ENCODE results near the gene BCKDK. TPM values are rescaled to one million over a fixed set of nuclear protein-coding genes. Genes with fewer than 3 reads are reported as not detected.
A peak's percentile ranks its signal among the peaks of the same experiment; 100 is the strongest.

Gene BCKDK
- total and polyA plus RNA-seq, 2 of the 13 experiments (the other 11 are each of a cell fraction or from before 2014, with no cell fraction given) = 24.9 to 42.6 TPM

GRCh38 chr16:31138621-31139578 lies 30.7 kb downstream of the BCKDK start (continued):
- TF ChIP-seq FOXP4 (CRISPR knock-in tag; IDR thresholded peaks at IDR 0.05) (no peak; the same call in 1 of the 2 replicates), HDAC1 (CRISPR knock-in tag; IDR thresholded peaks at IDR 0.05) (peak; percentile 54), SUZ12 (IDR thresholded peaks at IDR 0.05; ENCODE audit: low read depth, low read length) (no peak), HES4 (CRISPR knock-in tag; IDR thresholded peaks at IDR 0.05; ENCODE audit: borderline replicate concordance) (peak; percentile 49; the same call in 1 of the 2 replicates), ZSCAN29 (CRISPR knock-in tag; conservative IDR thresholded peaks at IDR 0.05) (0 out of 2 replicates have a peak, but pooled peaks have one; percentile 29), NCOA1 (CRISPR knock-in tag; IDR thresholded peaks at IDR 0.05) (no peak; the same call in 1 of the 2 replicates), ZNF234 (CRISPR knock-in tag; conservative IDR thresholded peaks at IDR 0.05) (no peak), ZNF513 (CRISPR knock-in tag; conservative IDR thresholded peaks at IDR 0.05) (no peak), ZNF557 (CRISPR knock-in tag; IDR thresholded peaks at IDR 0.05) (no peak), FUBP1 (CRISPR knock-in tag; IDR thresholded peaks at IDR 0.05; ENCODE audit: borderline replicate concordance) (no peak), ZIK1 (CRISPR knock-in tag; IDR thresholded peaks at IDR 0.05; ENCODE audit: borderline replicate concordance, low read depth) (no peak), BCL6 (CRISPR knock-in tag; IDR thresholded peaks at IDR 0.05) (no peak), TRIM22 (IDR thresholded peaks at IDR 0.05) (no peak), ZNF333 (CRISPR knock-in tag; IDR thresholded peaks at IDR 0.05; ENCODE audit: borderline replicate concordance) (no peak; the same call in 1 of the 2 replicates), PRMT3 (CRISPR knock-in tag; IDR thresholded peaks at IDR 0.05; ENCODE audit: borderline replicate concordance, low read depth) (no peak), TCF7 (IDR thresholded peaks at IDR 0.05; ENCODE audit: low read depth) (no peak), NR2F1 (CRISPR knock-in tag; IDR thresholded peaks at IDR 0.05) (no peak), ZNF75D (CRISPR knock-in tag; IDR thresholded peaks at IDR 0.05; ENCODE audit: borderline replicate concordance) (no peak), ZBTB49 (CRISPR knock-in tag; IDR thresholded peaks at IDR 0.05; ENCODE audit: borderline replicate concordance) (no peak)
